ENCODE data around the gene AMDHD2. TPM values are rescaled to one million over a fixed set of nuclear protein-coding genes. Genes with fewer than 3 reads are reported as not detected.

AMDHD2 gene
- total RNA-seq, 1 donor from 2014 or later, result 61.0 TPM

DNA sequence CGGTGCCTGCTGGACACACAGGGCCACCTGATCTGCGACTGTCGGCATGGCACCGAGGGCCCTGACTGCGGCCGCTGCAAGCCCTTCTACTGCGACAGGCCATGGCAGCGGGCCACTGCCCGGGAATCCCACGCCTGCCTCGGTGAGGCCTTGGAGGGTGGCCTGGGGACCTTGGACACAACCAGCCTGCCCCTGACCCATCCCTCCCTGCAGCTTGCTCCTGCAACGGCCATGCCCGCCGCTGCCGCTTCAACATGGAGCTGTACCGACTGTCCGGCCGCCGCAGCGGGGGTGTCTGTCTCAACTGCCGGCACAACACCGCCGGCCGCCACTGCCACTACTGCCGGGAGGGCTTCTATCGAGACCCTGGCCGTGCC lies 47.7 kb upstream of the AMDHD2 start:
- H3K4me1 Mint-ChIP-seq (ENCODE audit: low read depth, unreplicated experiment), result peaks cover 14% of the 10 kb centered on the region
- H3K4me3 Mint-ChIP-seq (ENCODE audit: unreplicated experiment), result no peak overlapping the region
- peaks cover 20% of the 10 kb centered on the region for H3K27me3 Mint-ChIP-seq (ENCODE audit: unreplicated experiment)
- no peaks in the 10 kb centered on the region for H3K36me3 Mint-ChIP-seq (ENCODE audit: unreplicated experiment)
- H3K9me3 Mint-ChIP-seq (ENCODE audit: unreplicated experiment), result peaks cover 8% of the 10 kb centered on the region
- TF ChIP-seq, protein P1, sequence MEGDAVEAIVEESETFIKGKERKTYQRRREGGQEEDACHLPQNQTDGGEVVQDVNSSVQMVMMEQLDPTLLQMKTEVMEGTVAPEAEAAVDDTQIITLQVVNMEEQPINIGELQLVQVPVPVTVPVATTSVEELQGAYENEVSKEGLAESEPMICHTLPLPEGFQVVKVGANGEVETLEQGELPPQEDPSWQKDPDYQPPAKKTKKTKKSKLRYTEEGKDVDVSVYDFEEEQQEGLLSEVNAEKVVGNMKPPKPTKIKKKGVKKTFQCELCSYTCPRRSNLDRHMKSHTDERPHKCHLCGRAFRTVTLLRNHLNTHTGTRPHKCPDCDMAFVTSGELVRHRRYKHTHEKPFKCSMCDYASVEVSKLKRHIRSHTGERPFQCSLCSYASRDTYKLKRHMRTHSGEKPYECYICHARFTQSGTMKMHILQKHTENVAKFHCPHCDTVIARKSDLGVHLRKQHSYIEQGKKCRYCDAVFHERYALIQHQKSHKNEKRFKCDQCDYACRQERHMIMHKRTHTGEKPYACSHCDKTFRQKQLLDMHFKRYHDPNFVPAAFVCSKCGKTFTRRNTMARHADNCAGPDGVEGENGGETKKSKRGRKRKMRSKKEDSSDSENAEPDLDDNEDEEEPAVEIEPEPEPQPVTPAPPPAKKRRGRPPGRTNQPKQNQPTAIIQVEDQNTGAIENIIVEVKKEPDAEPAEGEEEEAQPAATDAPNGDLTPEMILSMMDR (IDR thresholded peaks at IDR 0.05; ENCODE audit: partially characterized antibody, unreplicated experiment), result no peak
- no peak for DNase-seq
- no peak overlapping the region for H3K27ac Mint-ChIP-seq (ENCODE audit: unreplicated experiment)

GRCh38 chr16:2472885-2473445 lies 47.2 kb upstream of the AMDHD2 start:
- Mint-ChIP-seq H3K9me3 (ENCODE audit: unreplicated experiment) (peaks cover 10% of the 10 kb centered on the region), H3K4me1 (ENCODE audit: low read depth, unreplicated experiment) (peaks cover 19% of the 10 kb centered on the region), H3K27me3 (ENCODE audit: unreplicated experiment) (peaks cover 20% of the 10 kb centered on the region), H3K4me3 (ENCODE audit: unreplicated experiment) (peak overlapping the region; percentile 67), H3K27ac (ENCODE audit: unreplicated experiment) (no peak overlapping the region), H3K36me3 (ENCODE audit: unreplicated experiment) (no peaks in the 10 kb centered on the region)
- TF ChIP-seq, protein P1 (IDR thresholded peaks at IDR 0.05; ENCODE audit: partially characterized antibody, unreplicated experiment), result no peak
- DNase-seq, result no peak

DNA sequence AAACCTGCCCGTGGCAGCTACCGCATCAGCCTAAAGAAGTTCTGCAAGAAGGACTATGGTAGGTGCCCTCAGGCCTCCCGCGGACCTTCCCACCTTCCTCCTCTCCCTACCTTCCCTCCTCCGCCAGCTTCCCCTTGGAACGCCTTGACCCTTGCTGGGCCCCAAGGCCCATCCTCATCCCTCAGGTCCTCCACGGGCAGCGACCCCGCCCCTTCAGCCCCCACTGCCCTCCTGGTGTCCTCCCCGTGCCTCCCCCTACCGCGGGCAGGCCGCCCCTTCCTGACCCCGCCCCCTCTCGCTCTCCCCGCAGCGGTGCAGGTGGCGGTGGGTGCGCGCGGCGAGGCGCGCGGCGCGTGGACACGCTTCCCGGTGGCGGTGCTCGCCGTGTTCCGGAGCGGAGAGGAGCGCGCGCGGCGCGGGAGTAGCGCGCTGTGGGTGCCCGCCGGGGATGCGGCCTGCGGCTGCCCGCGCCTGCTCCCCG lies 46.7 kb upstream of the AMDHD2 start:
- peaks cover 10% of the 10 kb centered on the region for H3K9me3 Mint-ChIP-seq (ENCODE audit: unreplicated experiment)
- peaks cover 19% of the 10 kb centered on the region for H3K4me1 Mint-ChIP-seq (ENCODE audit: low read depth, unreplicated experiment)
- H3K27me3 Mint-ChIP-seq (ENCODE audit: unreplicated experiment), result peaks cover 18% of the 10 kb centered on the region
- DNase-seq, result no peak
- H3K4me3 Mint-ChIP-seq (ENCODE audit: unreplicated experiment), result peak overlapping the region; percentile 67
- H3K36me3 Mint-ChIP-seq (ENCODE audit: unreplicated experiment), result no peaks in the 10 kb centered on the region
- TF ChIP-seq, protein P1 (IDR thresholded peaks at IDR 0.05; ENCODE audit: partially characterized antibody, unreplicated experiment), result no peak
- no peak overlapping the region for H3K27ac Mint-ChIP-seq (ENCODE audit: unreplicated experiment)

DNA sequence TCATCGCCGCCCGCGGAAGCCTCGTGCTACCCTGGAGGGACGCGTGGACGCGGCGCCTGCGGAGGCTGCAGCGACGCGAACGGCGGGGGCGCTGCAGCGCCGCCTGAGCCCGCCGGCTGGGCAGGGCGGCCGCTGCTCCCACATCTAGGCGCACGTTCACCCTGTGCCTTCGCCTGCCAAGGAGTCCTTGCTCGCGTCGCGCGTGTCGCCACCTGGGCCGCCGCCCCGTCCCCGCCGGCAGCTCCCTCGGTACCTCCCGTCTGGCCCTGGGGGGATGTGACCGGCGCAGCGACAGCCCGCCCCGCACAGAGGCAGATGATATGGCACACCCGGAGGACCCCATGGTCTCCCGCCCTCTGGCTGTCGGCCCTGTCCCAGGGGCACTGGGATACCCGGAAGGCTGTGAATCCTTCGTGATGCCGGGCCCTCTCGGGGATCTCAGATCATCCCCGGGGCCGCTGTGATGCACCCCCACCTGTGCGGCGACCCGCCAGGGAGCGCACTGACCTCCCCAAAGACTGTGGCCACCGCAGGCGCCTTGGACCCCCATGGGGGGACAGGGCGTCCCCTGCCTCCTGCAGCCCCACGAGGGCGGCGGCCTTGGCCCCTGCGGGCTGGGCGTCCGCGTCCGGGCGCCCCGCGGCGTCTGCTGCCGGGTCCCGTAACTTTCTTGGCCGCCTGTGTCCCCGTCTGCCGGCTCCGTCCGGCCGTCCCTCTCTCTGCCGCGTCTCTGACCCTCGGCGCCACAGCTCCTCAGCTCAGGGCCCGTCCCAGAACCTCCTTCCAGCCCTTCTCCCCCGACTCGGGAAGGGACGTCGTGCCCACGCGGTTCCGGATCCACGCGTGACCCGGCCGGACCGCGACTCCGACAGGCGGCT lies 45.9 kb upstream of the AMDHD2 start:
- H3K27ac Mint-ChIP-seq (ENCODE audit: unreplicated experiment), result no peak overlapping the region
- H3K27me3 Mint-ChIP-seq (ENCODE audit: unreplicated experiment), result peaks cover 15% of the 10 kb centered on the region

More for the DNA sequence above, 45.9 kb upstream of the AMDHD2 start:
- DNase-seq, result peak; percentile 63
- Mint-ChIP-seq H3K4me3 (ENCODE audit: unreplicated experiment) (peak overlapping the region; percentile 71), H3K4me1 (ENCODE audit: low read depth, unreplicated experiment) (peaks cover 19% of the 10 kb centered on the region), H3K36me3 (ENCODE audit: unreplicated experiment) (no peaks in the 10 kb centered on the region), H3K9me3 (ENCODE audit: unreplicated experiment) (peaks cover 12% of the 10 kb centered on the region)
- TF ChIP-seq, protein P1 (IDR thresholded peaks at IDR 0.05; ENCODE audit: partially characterized antibody, unreplicated experiment), result peak; percentile 3

Measured in glutamatergic neuron (in vitro differentiated cells).